Stimulated activated CD4-positive, alpha-beta T cell treated with anti-CD3 and anti-CD28 coated beads, Interleukin-2, amount 100 ng/mL, for 24 hours (primary cell): ENCODE results near the gene OR5H6.
"Not testable (repeated sequence)": the region's sequence is repeated elsewhere in the genome, so short reads cannot be mapped to it uniquely, and the experiment has no call there.

Source experiments
- DNase-seq, 2 donors: peaks; one replicate each; pipeline ENCODE4 v3.0.0-alpha.2; 2020

The OR5H6 gene

GRCh38 chr3:98263944-98264343, at the start of gene OR5H6:
OR5H6 (plus strand) TSS chr3:98264244; CDS start chr3:98264333, 89 bp downstream.
- no peak for DNase-seq

- no peak for DNase-seq
Measured at GRCh38 chr3:98215051-98215450, 49.0 kb upstream of the OR5H6 start.

- no peak for DNase-seq
Measured at GRCh38 chr3:98223907-98224672, 40.0 kb upstream of the OR5H6 start.

- DNase-seq: no peak
Measured at GRCh38 chr3:98232489-98232888, 31.6 kb upstream of the OR5H6 start.

- no peak for DNase-seq
Measured at GRCh38 chr3:98233468-98233867, 30.6 kb upstream of the OR5H6 start.

- DNase-seq: no peak
Measured at GRCh38 chr3:98240131-98240530, 23.9 kb upstream of the OR5H6 start.

- DNase-seq: no peak
Measured at GRCh38 chr3:98242155-98242554, 21.9 kb upstream of the OR5H6 start.

- DNase-seq: no peak
Measured at GRCh38 chr3:98243843-98244242, 20.2 kb upstream of the OR5H6 start.

GRCh38 chr3:98246142-98246541, 17.9 kb upstream of the OR5H6 start:
- no peak for DNase-seq

GRCh38 chr3:98256026-98256425, 8.0 kb upstream of the OR5H6 start:
- not testable (repeated sequence) for DNase-seq

- peak in 1 of 2 donors; percentile 5 for DNase-seq
Measured at GRCh38 chr3:98259707-98260106, 4.3 kb upstream of the OR5H6 start.

- no peak for DNase-seq
Measured at GRCh38 chr3:98262046-98262445, 2.0 kb upstream of the OR5H6 start.

GRCh38 chr3:98269846-98270245, 5.8 kb downstream of the OR5H6 start:
- DNase-seq: no peak

- no peak for DNase-seq
Measured at GRCh38 chr3:98272126-98272525, 8.1 kb downstream of the OR5H6 start.

GRCh38 chr3:98274914-98275313, 10.9 kb downstream of the OR5H6 start:
- no peak for DNase-seq

- DNase-seq: no peak
Measured at GRCh38 chr3:98282205-98282604, 18.2 kb downstream of the OR5H6 start, which contains the start of gene OR5H2. OR5H2 (plus strand) TSS chr3:98282505; CDS start chr3:98282903, 398 bp downstream.

- DNase-seq: no peak
Measured at GRCh38 chr3:98290916-98291315, 26.9 kb downstream of the OR5H6 start.

GRCh38 chr3:98291332-98291957, 27.4 kb downstream of the OR5H6 start:
- no peak for DNase-seq
